ENCODE results near the gene ZPR1.
"Not testable (repeated sequence)": the region's sequence is repeated elsewhere in the genome, so short reads cannot be mapped to it uniquely, and the experiment has no call there.

Gene ZPR1

GRCh38 chr11:116762132-116762531 lies 25.7 kb downstream of the ZPR1 start:
- no peak for DNase-seq

- not testable (repeated sequence) for DNase-seq
Measured at GRCh38 chr11:116756044-116756443, 31.8 kb downstream of the ZPR1 start.

- DNase-seq = no peak
Measured at GRCh38 chr11:116750070-116750718, 37.6 kb downstream of the ZPR1 start.

- no peak for DNase-seq
Measured at GRCh38 chr11:116742104-116742503, 45.7 kb downstream of the ZPR1 start.

- DNase-seq = no peak
Measured at GRCh38 chr11:116740741-116741140, 47.1 kb downstream of the ZPR1 start.

- DNase-seq = no peak
Measured at GRCh38 chr11:116738975-116739374, 48.8 kb downstream of the ZPR1 start.

- no peak for DNase-seq
Measured at GRCh38 chr11:116736763-116737162, 51.1 kb downstream of the ZPR1 start.

- DNase-seq = no peak
Measured at GRCh38 chr11:116733969-116734508, 53.8 kb downstream of the ZPR1 start.

- DNase-seq = no peak
Measured at GRCh38 chr11:116733043-116733755, 54.6 kb downstream of the ZPR1 start.

- peak in 40 of 56 donors; percentile 8 to 77 (median 34) for DNase-seq
Measured at GRCh38 chr11:116732271-116733042, 55.4 kb downstream of the ZPR1 start.

GRCh38 chr11:116731821-116732220 lies 56.0 kb downstream of the ZPR1 start:
- peak in 25 of 56 donors; percentile 15 to 47 (median 31) for DNase-seq

- DNase-seq = peak in 51 of 56 donors; percentile 17 to 84 (median 53)
Measured at GRCh38 chr11:116731097-116731761, 56.6 kb downstream of the ZPR1 start.

- DNase-seq = peak in 15 of 56 donors; percentile 10 to 58 (median 27)
Measured at GRCh38 chr11:116730601-116731000, 57.2 kb downstream of the ZPR1 start.

- no peak for DNase-seq
Measured at GRCh38 chr11:116730241-116730561, 57.6 kb downstream of the ZPR1 start.

- DNase-seq = no peak
Measured at GRCh38 chr11:116729501-116730240, 58.2 kb downstream of the ZPR1 start.

- DNase-seq = no peak
Measured at GRCh38 chr11:116727990-116728389, 59.8 kb downstream of the ZPR1 start.

- DNase-seq = peak in 31 of 56 donors; percentile 11 to 53 (median 37)
Measured at GRCh38 chr11:116725434-116726221, 62.2 kb downstream of the ZPR1 start.

- no peak for DNase-seq
Measured at GRCh38 chr11:116724813-116725212, 63.0 kb downstream of the ZPR1 start.

All from nucleus accumbens (tissue), 56 donors.